Fibroblast of lung (primary cell): Measurements from ENCODE around the gene CHADL. TPM values are rescaled to one million over a fixed set of nuclear protein-coding genes. Genes with fewer than 3 reads are reported as not detected.

Source experiments
- DNase-seq, 2 donors: peaks; one replicate each; pipeline versions ENCODE4 v3.0.0 to v3.0.0-alpha.2; 2010; ENCODE audit warnings: low read depth in 2 of 2
- H2AFZ ChIP-seq: 2 replicates; pipeline ENCODE4 v1.5.1; 2012; ENCODE audit warnings: low read length, control low read depth, inconsistent platforms
- H3K27ac ChIP-seq: 2 replicates; pipeline ENCODE4 v1.5.1; 2011; ENCODE audit warnings: low read length, control low read depth; ENCODE audit not compliant: insufficient read depth
- H3K27me3 ChIP-seq: 2 replicates; pipeline ENCODE4 v1.5.1; 2011; ENCODE audit warnings: mild to moderate bottlenecking, low read length; ENCODE audit not compliant: control insufficient read depth, insufficient read depth
- H3K36me3 ChIP-seq: 2 replicates; pipeline ENCODE4 v1.5.1; 2011; ENCODE audit warnings: low read length; ENCODE audit not compliant: control insufficient read depth, insufficient read depth
- H3K4me1 ChIP-seq: 2 replicates; pipeline ENCODE4 v1.5.1; 2011; ENCODE audit warnings: low read length; ENCODE audit not compliant: control insufficient read depth, insufficient read depth; ENCODE audit errors: extremely low read depth
- H3K4me2 ChIP-seq: 2 replicates; pipeline ENCODE4 v1.5.1; 2011; ENCODE audit warnings: low read length, control low read depth; ENCODE audit not compliant: insufficient read depth; ENCODE audit errors: extremely low read depth
- H3K4me3 ChIP-seq, 4 experiments: fragments of 200-600 bp in 1 of 4; sonication (generic) in 1 of 4; replicated peaks in 1 of 4; 2 replicates each; pipeline ENCODE4 v1.5.1; 2011 to 2016; ENCODE audit warnings: low read length in 4 of 4, low read depth in 3 of 4, mild to moderate bottlenecking in 3 of 4, control low read depth in 2 of 4, inconsistent platforms in 1 of 4, mixed read lengths in 1 of 4; ENCODE audit not compliant: insufficient read depth in 1 of 4; ENCODE audit errors: control extremely low read depth in 1 of 4
- H3K79me2 ChIP-seq: 2 replicates; pipeline ENCODE4 v1.5.1; 2012; ENCODE audit warnings: mild to moderate bottlenecking, low read length, inconsistent platforms; ENCODE audit not compliant: control insufficient read depth, insufficient read depth
- H3K9ac ChIP-seq: 2 replicates; pipeline ENCODE4 v1.5.1; 2011; ENCODE audit warnings: mild to moderate bottlenecking, low read length, control low read depth; ENCODE audit not compliant: insufficient read depth
- H3K9me3 ChIP-seq: 2 replicates; pipeline ENCODE4 v1.5.1; 2012; ENCODE audit warnings: low read depth, low read length; ENCODE audit not compliant: control insufficient read depth, insufficient read depth
- H4K20me1 ChIP-seq: 2 replicates; pipeline ENCODE4 v1.5.1; 2011; ENCODE audit warnings: low read length; ENCODE audit not compliant: control insufficient read depth, insufficient read depth; ENCODE audit errors: extremely low read depth
- EZH2 ChIP-seq: IDR thresholded peaks from 2 replicates; pipeline ENCODE4 v1.5.1; 2012; ENCODE audit warnings: low read length, control low read depth, mild to moderate bottlenecking; ENCODE audit errors: missing control alignments
- polyA plus RNA-seq, 2 donors: library from polyadenylated mRNA; depleted of rRNA in 1 of 2; stranded (reverse) in 1 of 2; unstranded in 1 of 2; fragments of >200 nt; gene quantifications; 2 replicates each; pipeline ENCODE4 v1.2.1, GENCODE V29; 2011 to 2012; ENCODE audit warnings: missing spikeins in 1 of 2
- total RNA-seq: library from RNA; depleted of rRNA; stranded (reverse); fragments of >200 nt; gene quantifications from 2 replicates; pipeline ENCODE4 v1.2.1, GENCODE V29; 2014
- TF ChIP-seq, protein P1 (sequence below), 2 donors: IDR thresholded peaks in 1 of 2; conservative IDR thresholded peaks in 1 of 2; 1 replicate in 1 of 2; 2 replicates in 1 of 2; pipeline ENCODE4 v1.5.1; 2011 to 2012; ENCODE audit warnings: low read length in 2 of 2, control low read depth in 1 of 2, inconsistent platforms in 1 of 2, low read depth in 1 of 2, mild to moderate bottlenecking in 1 of 2

The CHADL gene
- total and polyA plus RNA-seq, 2 donors (not counting 1 experiment from before 2014, with no cell fraction given) = 0.10 to 3.1 TPM

DNA sequence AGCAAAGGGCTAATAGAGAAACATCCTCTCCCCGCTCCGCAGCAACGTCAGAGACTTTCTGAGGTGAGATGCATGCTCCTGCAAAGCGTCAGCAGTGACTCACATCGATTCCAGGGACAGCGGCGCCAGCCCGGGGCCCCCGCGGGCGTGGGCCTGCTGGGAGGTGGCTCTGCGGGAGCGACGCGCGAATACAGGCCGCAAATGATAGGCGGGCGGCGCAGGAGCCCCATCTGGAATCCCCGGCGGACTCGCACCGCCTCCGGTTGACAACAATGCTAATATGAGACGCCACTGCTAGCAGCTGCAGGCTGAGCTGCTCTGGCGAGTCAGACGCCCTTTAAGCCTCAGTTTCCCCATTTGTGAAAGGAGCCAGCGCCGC lies 44.7 kb upstream of the CHADL start:
- Histone ChIP-seq H3K4me3 (peak overlapping the region; percentile 59 to 93 (median 73)), H3K9me3 (no peaks in the 10 kb centered on the region), H3K4me1 (peaks cover 24% of the 10 kb centered on the region), H2AFZ (no peak overlapping the region), H3K79me2 (peaks cover 38% of the 10 kb centered on the region), H3K4me2 (peak overlapping the region; percentile 88), H3K27me3 (no peaks in the 10 kb centered on the region), H3K36me3 (peaks cover 12% of the 10 kb centered on the region), H3K9ac (peak overlapping the region; percentile 77), H4K20me1 (no peaks in the 10 kb centered on the region), H3K27ac (peak overlapping the region; percentile 91)
- TF ChIP-seq, protein P1, sequence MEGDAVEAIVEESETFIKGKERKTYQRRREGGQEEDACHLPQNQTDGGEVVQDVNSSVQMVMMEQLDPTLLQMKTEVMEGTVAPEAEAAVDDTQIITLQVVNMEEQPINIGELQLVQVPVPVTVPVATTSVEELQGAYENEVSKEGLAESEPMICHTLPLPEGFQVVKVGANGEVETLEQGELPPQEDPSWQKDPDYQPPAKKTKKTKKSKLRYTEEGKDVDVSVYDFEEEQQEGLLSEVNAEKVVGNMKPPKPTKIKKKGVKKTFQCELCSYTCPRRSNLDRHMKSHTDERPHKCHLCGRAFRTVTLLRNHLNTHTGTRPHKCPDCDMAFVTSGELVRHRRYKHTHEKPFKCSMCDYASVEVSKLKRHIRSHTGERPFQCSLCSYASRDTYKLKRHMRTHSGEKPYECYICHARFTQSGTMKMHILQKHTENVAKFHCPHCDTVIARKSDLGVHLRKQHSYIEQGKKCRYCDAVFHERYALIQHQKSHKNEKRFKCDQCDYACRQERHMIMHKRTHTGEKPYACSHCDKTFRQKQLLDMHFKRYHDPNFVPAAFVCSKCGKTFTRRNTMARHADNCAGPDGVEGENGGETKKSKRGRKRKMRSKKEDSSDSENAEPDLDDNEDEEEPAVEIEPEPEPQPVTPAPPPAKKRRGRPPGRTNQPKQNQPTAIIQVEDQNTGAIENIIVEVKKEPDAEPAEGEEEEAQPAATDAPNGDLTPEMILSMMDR (conservative IDR thresholded peaks at IDR 0.05 in 1 of 2, IDR thresholded peaks at IDR 0.05 in 1 of 2; ENCODE audit: low read depth in 1 of 2, low read length in 2 of 2) = no peak
- TF ChIP-seq EZH2 = no peak
- DNase-seq = peak; percentile 85 to 94

DNA sequence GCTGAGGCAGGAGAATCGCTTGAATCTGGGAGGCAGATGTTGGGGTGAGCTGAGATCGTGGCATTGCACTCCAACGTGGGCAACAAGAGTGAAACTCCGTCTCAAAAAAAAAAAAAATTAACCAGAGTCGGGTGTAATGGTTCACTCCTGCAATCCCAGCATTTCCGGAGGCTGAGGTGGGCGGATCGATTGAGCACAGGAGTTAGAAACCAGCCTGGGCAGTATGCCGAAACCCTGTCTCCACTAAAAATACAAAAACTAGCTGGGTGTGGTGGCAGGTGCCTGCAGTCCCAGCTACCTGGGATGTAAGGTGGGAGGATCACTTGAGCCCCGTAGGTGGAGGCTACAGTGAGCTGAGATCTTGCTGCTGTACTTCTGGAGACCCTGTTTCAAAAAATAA lies 43.7 kb upstream of the CHADL start:
- DNase-seq = no peak
- Histone ChIP-seq H3K9ac (no peak overlapping the region), H3K27ac (peak overlapping the region; percentile 91), H3K4me2 (peak overlapping the region; percentile 88), H3K4me1 (peaks cover 17% of the 10 kb centered on the region), H3K4me3 (peak overlapping the region in 3 of 4 experiments; percentile 23 to 93 (median 81)), H3K27me3 (no peaks in the 10 kb centered on the region), H3K9me3 (no peaks in the 10 kb centered on the region), H3K36me3 (peaks cover 17% of the 10 kb centered on the region), H4K20me1 (no peaks in the 10 kb centered on the region), H3K79me2 (peaks cover 44% of the 10 kb centered on the region), H2AFZ (no peak overlapping the region)
- no peak for TF ChIP-seq EZH2

DNA sequence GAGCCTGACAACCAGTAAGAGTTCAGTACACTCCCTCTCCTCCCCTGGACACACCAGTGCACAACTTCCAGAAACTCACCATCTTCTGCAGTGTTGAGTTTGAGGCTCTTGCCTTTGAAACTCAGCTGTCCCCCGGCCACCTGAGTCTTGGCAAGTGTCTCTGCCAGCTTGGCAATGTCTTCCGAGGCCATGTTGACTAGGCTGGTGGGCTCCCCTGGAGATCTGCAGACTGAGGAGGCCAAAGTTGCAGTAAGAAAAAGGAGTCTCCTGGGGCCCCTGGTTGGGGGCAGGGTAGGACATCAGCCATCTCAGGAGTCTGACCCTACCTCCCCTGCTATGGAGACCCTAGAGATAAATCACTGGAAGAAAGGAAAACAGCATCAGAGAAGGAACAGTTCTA lies 40.1 kb upstream of the CHADL start:
- Histone ChIP-seq H3K79me2 (peaks cover 52% of the 10 kb centered on the region), H3K36me3 (peaks cover 22% of the 10 kb centered on the region)

More for the DNA sequence above, 40.1 kb upstream of the CHADL start:
- Histone ChIP-seq H4K20me1 (no peaks in the 10 kb centered on the region), H3K4me1 (peaks cover 5% of the 10 kb centered on the region), H2AFZ (no peak overlapping the region), H3K9ac (no peak overlapping the region), H3K4me3 (no peak overlapping the region), H3K4me2 (no peak overlapping the region), H3K9me3 (no peaks in the 10 kb centered on the region), H3K27ac (no peak overlapping the region), H3K27me3 (no peaks in the 10 kb centered on the region)
- TF ChIP-seq EZH2 = no peak
- TF ChIP-seq, protein P1 (conservative IDR thresholded peaks at IDR 0.05 in 1 of 2, IDR thresholded peaks at IDR 0.05 in 1 of 2; ENCODE audit: low read depth in 1 of 2, low read length in 2 of 2) = no peak
- no peak for DNase-seq
